HG02973 (cell line): ENCODE data around the gene NUMA1.

Experiments used
- ATAC-seq: cut with Tn5 transposase; IDR thresholded peaks from one replicate; pipeline ENCODE4 v1.9.1; 2021; ENCODE audit warnings: moderate library complexity; ENCODE audit not compliant: unreplicated experiment

The NUMA1 gene

DNA sequence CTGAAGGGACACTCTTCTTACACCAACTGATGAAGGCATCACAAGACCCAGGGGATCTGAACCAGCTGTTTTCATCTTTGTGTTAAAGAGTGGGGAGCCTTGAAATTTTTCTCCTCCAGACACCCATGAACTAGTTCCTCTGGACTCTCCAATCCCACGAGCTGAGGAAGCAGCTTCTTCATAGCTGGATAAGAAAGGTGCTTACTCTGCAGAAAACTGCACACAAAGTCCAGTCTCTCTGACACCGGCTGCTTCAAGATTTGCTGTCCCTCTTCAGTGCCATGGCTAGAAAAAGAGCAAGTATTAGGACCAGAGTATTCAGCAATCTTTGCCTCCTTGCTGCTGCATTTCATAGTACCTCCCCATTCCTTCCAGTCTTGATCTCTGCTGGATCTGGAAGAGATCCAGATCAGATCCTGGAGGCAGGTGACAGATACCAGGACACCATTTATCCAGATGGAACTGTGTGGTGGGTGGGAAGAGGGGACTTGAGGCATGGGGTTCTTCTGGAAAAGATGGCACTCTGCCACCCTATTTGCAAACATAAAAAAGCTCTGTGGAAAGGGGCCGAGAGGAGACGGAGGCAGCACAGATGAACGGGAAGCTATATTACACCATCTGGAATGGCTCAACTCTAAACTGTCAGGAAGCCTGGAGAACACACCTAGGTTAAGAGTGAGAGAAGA, 56.1 kb downstream of the NUMA1 start:
- ATAC-seq = no peak

DNA sequence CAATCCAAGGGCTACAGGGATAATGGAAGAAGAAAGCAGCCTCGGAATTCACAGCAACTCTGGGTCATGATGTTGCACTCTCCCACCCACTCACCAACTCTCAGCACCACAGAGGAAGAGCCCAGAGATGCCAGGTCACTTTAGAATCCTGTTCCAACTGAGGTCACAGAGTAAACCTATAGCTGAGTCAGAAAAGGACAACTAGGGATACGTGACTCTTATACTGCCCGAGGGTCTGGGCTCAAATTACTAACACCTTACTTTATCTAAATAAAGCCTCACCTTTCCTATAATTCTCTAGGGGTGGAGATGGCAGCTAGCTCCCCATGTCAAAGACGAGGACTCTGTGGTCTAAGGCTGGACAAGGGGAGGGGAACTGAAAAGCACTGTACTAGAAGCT, 57.0 kb downstream of the NUMA1 start:
- no peak for ATAC-seq

GRCh38 chr11:72018171-72018570, 62.2 kb downstream of the NUMA1 start:
- ATAC-seq = no peak

- no peak for ATAC-seq
Measured at GRCh38 chr11:72015511-72016061, 64.8 kb downstream of the NUMA1 start.

DNA sequence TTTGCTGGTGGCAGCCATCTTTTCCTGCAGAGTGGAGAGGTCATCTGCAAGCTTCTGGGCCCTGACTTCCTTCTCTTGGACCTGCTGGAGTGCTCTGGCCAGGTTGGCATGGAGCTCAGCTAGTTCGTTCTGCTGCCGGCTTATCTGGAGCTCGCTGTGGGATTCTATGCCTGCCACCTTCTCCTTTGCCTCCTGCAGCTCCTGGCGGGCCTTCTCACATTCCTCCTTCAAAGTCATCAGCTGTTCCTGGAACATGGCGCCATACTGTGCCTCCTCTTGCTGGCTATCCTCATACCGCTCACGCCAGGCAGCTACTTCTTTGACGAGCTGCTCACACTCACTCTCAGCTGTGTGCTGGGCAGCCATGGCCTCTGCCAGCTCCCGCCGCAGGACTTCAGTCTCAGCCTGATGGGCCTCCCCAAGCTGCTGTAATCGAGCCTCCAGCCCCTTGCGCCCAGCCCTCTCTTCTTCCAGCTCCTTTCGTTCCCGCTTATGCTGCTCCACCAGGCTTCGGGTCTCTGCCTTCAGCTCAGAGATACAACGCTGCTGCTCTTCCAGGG, 65.5 kb downstream of the NUMA1 start:
- no peak for ATAC-seq

DNA sequence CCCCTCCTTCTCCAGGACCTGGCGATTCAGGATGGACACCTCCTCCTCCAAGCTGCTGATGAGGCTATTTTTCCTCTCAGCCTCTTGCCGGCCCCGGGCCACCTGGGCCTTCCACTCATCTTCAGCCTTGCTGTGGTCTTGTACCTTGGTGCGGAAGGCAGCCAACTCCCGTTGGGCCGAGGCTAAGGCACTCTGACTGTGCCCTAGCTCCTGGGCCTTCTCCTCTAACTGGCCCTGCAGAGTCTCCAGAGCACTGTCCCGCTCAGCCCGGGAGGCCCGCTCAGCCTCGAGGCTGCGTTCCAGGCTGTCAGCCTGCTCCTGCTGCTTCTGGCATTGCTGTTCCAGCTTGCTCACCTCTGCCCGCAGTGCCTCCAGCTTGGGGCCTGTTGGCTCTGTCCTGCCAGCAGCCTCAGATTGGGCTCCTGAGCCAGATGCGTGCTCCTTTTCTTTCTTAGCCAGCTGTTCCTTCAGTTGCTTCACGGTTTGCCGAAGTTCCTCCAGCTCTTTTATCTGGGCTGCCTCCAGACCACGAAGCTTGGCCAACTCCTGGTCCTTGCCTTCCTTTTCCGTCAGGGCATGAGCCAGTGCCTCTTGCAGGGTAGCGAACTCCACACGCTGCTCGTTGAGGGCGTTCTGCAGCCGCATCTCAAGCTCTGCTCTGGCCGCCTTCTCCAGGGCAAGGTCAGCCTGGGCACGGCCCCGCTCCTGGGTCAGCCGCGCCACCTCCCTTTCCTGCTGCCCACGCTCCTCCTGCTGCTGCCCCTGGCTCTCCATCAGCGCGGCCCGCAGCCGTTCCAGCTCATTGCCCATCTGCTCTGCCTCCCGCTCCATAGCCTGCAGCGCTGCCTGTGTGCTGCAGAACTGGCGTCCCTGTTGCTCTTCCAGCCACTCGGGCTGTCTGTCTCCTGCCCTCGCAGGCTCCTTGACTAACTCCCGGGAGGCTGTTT, 66.3 kb downstream of the NUMA1 start:
- ATAC-seq = no peak

- ATAC-seq = no peak
Measured at GRCh38 chr11:72012897-72013721, 67.2 kb downstream of the NUMA1 start.

- ATAC-seq = no peak
Measured at GRCh38 chr11:72012091-72012630, 68.2 kb downstream of the NUMA1 start.

- ATAC-seq = no peak
Measured at GRCh38 chr11:72010529-72011233, 69.7 kb downstream of the NUMA1 start.

- no peak for ATAC-seq
Measured at GRCh38 chr11:72009156-72009555, 71.2 kb downstream of the NUMA1 start.

- no peak for ATAC-seq
Measured at GRCh38 chr11:72008728-72009127, 71.6 kb downstream of the NUMA1 start.

DNA sequence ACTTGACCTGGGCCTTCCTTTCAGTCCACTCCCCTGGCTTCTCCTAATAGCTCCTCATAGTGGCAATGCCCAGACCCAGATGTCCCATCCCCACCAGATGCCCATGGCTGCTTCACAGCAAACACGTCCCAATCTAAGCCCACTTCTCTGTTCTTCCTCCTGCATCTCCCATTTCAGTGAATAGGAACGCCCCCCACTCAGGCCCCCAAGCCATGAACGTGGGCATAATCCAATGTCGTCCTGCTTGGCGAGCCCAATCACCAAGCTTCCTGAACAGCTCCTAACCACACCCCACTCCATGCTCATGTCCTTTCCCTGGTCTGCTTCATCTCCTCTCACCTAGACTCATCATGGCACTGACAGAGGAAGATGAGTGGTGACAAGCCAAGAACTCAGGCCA, 72.8 kb downstream of the NUMA1 start:
- ATAC-seq = no peak

DNA sequence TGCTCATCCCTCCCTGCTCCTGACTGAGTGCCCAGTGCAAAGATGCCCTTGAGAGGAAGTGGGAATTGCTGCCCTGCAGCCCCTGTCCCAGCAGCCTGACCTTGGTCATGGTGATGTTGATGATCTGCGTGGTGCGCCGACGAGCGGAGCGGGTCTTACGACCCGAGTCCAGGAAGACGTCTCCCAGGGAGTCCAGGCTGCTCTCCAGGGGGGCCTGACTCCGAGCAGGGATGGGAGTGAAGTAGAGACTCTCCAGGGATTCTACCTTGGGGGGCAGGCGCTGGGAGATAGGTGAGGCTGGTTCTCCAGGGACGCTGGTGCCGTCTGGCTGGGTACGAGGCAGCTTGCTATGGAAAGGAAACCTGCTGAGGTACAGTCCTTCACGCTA, 73.3 kb downstream of the NUMA1 start:
- ATAC-seq = no peak

GRCh38 chr11:72006309-72007088, 73.8 kb downstream of the NUMA1 start:
- no peak for ATAC-seq

GRCh38 chr11:72005347-72006260, 74.7 kb downstream of the NUMA1 start:
- no peak for ATAC-seq

DNA sequence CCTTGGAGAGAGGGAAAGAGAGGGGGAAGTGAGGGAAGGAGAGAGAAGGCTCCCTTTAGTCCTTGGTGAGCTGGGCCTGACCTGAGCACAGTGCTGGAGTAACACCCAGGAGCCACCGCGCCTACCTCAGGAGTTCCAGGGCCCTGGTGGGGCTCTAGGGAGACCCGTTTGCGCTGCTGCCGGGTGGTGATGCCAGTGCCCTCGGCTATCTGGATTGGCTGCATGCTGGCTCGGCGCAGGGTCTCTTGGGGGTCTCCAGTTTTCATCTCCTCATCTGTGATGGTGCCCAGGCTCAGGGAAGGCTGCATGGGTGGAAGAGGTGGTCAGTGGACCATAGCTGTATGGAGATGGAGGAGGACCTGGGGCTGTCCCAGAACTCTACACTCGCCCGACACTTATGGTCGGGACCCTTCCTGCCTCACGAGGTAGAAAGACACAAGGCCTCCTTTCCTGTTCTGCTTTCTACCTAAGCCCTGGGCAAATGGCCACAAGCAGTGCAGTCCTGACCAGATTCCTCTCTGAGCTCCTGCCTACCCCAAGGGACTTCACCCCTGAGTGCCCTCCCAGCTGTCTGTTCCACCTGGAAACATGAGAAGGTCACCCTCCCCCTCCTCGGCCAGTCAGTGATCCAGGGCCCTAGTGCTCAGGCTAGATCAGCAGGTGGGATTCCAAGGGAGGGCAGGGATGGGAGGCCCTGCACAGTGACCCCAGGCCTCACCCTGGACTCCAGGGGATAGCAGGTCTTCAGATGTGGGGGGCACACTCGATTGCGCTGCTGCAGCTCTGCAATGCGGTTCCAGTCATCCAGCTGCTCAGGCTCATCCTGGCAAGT, 75.6 kb downstream of the NUMA1 start:
- no peak for ATAC-seq

- no peak for ATAC-seq
Measured at GRCh38 chr11:72003776-72004171, 76.6 kb downstream of the NUMA1 start.
